Endothelial cell (in vitro differentiated cells): ENCODE results near the gene DCT. TPM values are rescaled to one million over a fixed set of nuclear protein-coding genes. Genes with fewer than 3 reads are reported as not detected.

Source experiments
- DNase-seq: peaks from one replicate; pipeline ENCODE4 v3.0.0; 2021; ENCODE audit warnings: low spot score
- H3K27ac Mint-ChIP-seq: one replicate; pipeline ENCODE4 v1.8.0; 2021; ENCODE audit warnings: mixed read lengths, inconsistent platforms; ENCODE audit not compliant: unreplicated experiment
- H3K27me3 Mint-ChIP-seq: one replicate; pipeline ENCODE4 v1.8.0; 2021; ENCODE audit warnings: mild to moderate bottlenecking, moderate library complexity, mixed read lengths, inconsistent platforms; ENCODE audit not compliant: unreplicated experiment
- H3K36me3 Mint-ChIP-seq: one replicate; pipeline ENCODE4 v1.8.0; 2021; ENCODE audit warnings: mild to moderate bottlenecking, low read depth, mixed read lengths, inconsistent platforms; ENCODE audit not compliant: unreplicated experiment
- H3K4me1 Mint-ChIP-seq: one replicate; pipeline ENCODE4 v1.8.0; 2021; ENCODE audit warnings: mild to moderate bottlenecking, mixed read lengths, inconsistent platforms; ENCODE audit not compliant: unreplicated experiment
- H3K4me3 Mint-ChIP-seq: one replicate; pipeline ENCODE4 v1.8.0; 2021; ENCODE audit warnings: mild to moderate bottlenecking, mixed read lengths, inconsistent platforms; ENCODE audit not compliant: unreplicated experiment
- H3K9me3 Mint-ChIP-seq: one replicate; pipeline ENCODE4 v1.8.0; 2021; ENCODE audit warnings: mixed read lengths, inconsistent platforms; ENCODE audit not compliant: unreplicated experiment
- total RNA-seq: library from RNA; stranded (reverse); fragmentation: NEBNext Ultra II Directional; extraction: Animal tissue kit (Norgen Biotek cat#: 25700); gene quantifications from one replicate; pipeline ENCODE4 v1.2.1, GENCODE V29; 2021; ENCODE audit not compliant: unreplicated experiment
- TF ChIP-seq, protein P1 (sequence below): fragments of 200-600 bp; sonication (generic); IDR thresholded peaks from one replicate; pipeline ENCODE4 v1.5.0; 2021; ENCODE audit warnings: antibody characterized with exemption; ENCODE audit not compliant: unreplicated experiment

The DCT gene
- total RNA-seq, 1 donor from 2014 or later, result not detected

DNA sequence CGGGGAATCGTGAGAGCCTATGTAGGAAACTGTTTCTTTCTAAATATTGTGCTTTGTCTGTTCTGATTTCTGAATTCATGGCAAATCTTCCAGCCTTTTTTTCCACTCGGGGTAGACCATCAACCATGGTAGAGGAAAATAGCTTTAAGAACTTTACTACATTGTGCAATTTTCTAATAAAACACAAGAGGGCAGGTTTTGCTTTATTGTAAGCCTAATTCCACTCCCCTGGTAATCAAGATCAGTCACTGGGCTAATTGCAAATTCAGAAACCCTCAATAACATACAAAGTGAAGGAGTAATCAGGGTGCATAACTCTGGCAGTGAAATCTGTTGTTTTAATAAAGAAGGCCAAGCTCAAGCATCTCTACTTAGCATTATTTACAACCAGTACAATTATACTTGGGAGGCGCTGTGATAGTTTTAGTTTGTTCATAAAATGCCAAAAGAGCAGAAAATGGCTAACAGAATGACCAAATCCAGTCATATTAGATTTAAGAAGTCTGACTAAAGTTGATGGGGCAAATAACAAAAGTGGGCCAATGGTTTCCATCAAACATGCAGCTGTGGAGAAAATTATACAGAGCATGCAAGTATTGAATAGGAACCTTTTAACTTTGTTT lies 43.8 kb downstream of the DCT start:
- Mint-ChIP-seq H3K27me3 (no peaks in the 10 kb centered on the region), H3K4me3 (no peak overlapping the region), H3K27ac (no peak overlapping the region), H3K4me1 (peaks cover 5% of the 10 kb centered on the region), H3K9me3 (no peaks in the 10 kb centered on the region), H3K36me3 (no peaks in the 10 kb centered on the region)
- TF ChIP-seq, protein P1, sequence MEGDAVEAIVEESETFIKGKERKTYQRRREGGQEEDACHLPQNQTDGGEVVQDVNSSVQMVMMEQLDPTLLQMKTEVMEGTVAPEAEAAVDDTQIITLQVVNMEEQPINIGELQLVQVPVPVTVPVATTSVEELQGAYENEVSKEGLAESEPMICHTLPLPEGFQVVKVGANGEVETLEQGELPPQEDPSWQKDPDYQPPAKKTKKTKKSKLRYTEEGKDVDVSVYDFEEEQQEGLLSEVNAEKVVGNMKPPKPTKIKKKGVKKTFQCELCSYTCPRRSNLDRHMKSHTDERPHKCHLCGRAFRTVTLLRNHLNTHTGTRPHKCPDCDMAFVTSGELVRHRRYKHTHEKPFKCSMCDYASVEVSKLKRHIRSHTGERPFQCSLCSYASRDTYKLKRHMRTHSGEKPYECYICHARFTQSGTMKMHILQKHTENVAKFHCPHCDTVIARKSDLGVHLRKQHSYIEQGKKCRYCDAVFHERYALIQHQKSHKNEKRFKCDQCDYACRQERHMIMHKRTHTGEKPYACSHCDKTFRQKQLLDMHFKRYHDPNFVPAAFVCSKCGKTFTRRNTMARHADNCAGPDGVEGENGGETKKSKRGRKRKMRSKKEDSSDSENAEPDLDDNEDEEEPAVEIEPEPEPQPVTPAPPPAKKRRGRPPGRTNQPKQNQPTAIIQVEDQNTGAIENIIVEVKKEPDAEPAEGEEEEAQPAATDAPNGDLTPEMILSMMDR, result peak; percentile 74
- DNase-seq, result no peak

DNA sequence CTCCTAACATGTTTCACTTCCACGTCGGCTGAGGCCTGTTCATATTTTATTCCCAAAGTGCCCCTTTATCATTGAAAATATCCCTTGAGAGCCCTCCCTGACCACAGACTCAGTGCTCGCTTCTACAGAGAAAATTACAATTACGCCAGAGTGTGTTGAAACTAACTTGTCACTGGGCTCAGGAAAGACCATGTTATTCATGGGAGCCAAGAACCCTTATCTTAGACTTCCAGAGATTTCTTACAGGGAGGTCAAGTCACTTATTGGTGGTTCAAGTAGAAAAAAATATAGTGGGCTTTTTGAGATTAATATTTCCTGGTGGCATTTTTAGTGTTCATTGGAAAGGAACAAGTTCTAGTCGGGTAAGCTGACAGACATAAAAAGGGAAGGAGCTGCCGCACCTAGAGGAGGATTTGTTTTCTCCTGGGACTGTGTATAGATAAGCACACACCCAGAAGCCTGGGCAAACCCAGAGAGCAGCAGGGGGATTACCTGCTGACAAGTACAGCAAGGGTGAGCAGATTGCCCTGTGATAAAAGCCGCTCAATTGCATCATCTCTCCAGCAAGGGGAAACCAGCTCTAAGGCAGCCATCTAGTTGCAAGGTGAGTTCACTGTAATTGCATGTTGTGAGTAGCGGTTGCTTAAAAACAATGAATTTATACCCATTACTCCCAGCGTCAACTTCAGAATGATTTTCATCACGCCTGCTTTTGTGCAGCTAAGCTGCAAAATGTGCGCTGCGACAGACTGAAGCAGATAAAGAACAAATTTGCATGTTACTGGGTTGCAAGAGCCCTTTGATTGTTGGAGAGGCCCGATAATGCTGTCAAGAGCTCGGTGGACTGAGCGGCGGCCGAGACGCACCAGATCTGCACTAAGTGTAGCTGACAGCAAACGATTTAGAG lies 46.2 kb downstream of the DCT start:
- TF ChIP-seq, protein P1, result no peak
- DNase-seq, result no peak
- H3K4me3 Mint-ChIP-seq, result no peak overlapping the region
- peaks cover 5% of the 10 kb centered on the region for H3K4me1 Mint-ChIP-seq
- H3K27me3 Mint-ChIP-seq, result no peaks in the 10 kb centered on the region
- no peaks in the 10 kb centered on the region for H3K9me3 Mint-ChIP-seq
- no peak overlapping the region for H3K27ac Mint-ChIP-seq
- H3K36me3 Mint-ChIP-seq, result no peaks in the 10 kb centered on the region

DNA sequence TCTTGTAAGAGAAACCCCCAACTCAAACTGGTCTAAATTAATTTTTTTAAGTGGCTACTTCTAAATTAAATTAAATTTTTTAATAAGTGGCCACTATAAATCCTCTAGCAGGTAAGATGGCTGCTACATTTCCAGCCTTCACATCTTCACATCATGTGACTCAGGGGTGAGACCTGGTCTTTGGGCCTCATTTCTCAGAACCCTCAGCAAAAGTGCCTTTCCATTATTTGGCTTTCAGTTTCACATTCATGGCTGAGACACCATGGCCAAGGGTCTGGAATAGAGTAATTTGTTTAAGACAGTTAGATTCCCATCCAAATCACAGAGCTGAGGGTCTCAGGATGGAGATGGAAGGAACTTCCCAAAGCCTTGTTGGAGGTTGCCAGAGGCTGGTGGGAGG lies 47.5 kb downstream of the DCT start:
- Mint-ChIP-seq H3K27me3 (no peaks in the 10 kb centered on the region), H3K4me1 (peaks cover 5% of the 10 kb centered on the region), H3K4me3 (no peak overlapping the region), H3K27ac (no peak overlapping the region), H3K9me3 (no peaks in the 10 kb centered on the region), H3K36me3 (no peaks in the 10 kb centered on the region)
- DNase-seq, result no peak
- TF ChIP-seq, protein P1, result no peak

DNA sequence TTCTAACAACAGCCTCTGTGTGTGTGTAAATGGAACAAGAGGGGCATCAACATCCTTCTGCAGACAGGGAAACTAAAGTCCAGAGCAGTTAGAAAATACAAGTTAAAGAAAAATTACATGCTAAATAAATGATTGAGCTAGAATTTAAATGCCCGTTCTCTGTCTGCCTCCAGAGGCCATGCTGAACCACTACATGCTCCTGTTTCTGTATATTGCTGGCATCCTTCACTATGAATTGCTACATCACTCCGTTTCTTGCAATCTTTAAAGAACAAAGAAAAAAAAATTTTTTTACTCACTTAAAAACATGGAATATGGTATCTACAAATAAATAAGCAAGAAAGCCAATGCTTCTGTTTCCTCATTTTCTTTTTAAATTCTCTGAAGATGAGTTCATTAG lies 47.9 kb downstream of the DCT start:
- H3K27me3 Mint-ChIP-seq, result no peaks in the 10 kb centered on the region
- no peak for DNase-seq
- H3K4me1 Mint-ChIP-seq, result peaks cover 5% of the 10 kb centered on the region
- no peak overlapping the region for H3K4me3 Mint-ChIP-seq
- H3K9me3 Mint-ChIP-seq, result no peaks in the 10 kb centered on the region
- H3K27ac Mint-ChIP-seq, result no peak overlapping the region
- TF ChIP-seq, protein P1, result no peak
- no peaks in the 10 kb centered on the region for H3K36me3 Mint-ChIP-seq
